Glutamatergic neuron (in vitro differentiated cells): Measurements from ENCODE around the gene ALDH1A1. TPM values are rescaled to one million over a fixed set of nuclear protein-coding genes. Genes with fewer than 3 reads are reported as not detected.

ENCODE experiments used
- DNase-seq: peaks from one replicate; pipeline ENCODE4 v3.0.0; 2022
- H3K27ac Mint-ChIP-seq: one replicate; pipeline ENCODE4 v1.8.0; 2020; ENCODE audit warnings: mild to moderate bottlenecking, mixed read lengths, inconsistent platforms; ENCODE audit not compliant: unreplicated experiment
- H3K27me3 Mint-ChIP-seq: one replicate; pipeline ENCODE4 v1.8.0; 2020; ENCODE audit warnings: mild to moderate bottlenecking, moderate library complexity, mixed read lengths, inconsistent platforms; ENCODE audit not compliant: unreplicated experiment
- H3K36me3 Mint-ChIP-seq: one replicate; pipeline ENCODE4 v1.8.0; 2020; ENCODE audit warnings: mild to moderate bottlenecking, mixed read lengths, inconsistent platforms; ENCODE audit not compliant: unreplicated experiment
- H3K4me1 Mint-ChIP-seq: one replicate; pipeline ENCODE4 v1.8.0; 2020; ENCODE audit warnings: mild to moderate bottlenecking, low read depth, mixed read lengths, inconsistent platforms; ENCODE audit not compliant: unreplicated experiment
- H3K4me3 Mint-ChIP-seq: one replicate; pipeline ENCODE4 v1.8.0; 2020; ENCODE audit warnings: mild to moderate bottlenecking, mixed read lengths, inconsistent platforms; ENCODE audit not compliant: unreplicated experiment
- H3K9me3 Mint-ChIP-seq: one replicate; pipeline ENCODE4 v1.8.0; 2020; ENCODE audit warnings: mild to moderate bottlenecking, moderate library complexity, mixed read lengths, inconsistent platforms; ENCODE audit not compliant: unreplicated experiment
- total RNA-seq: library from RNA; stranded (reverse); fragmentation: NEBNext Ultra II Directional; extraction: Animal tissue kit (Norgen Biotek cat#: 25700); gene quantifications from one replicate; pipeline ENCODE4 v1.2.1, GENCODE V29; 2021; ENCODE audit not compliant: unreplicated experiment
- TF ChIP-seq, protein P1 (sequence below): fragments of 200-600 bp; sonication (generic); IDR thresholded peaks from one replicate; pipeline ENCODE4 v1.5.0; 2021; ENCODE audit not compliant: partially characterized antibody, unreplicated experiment

The ALDH1A1 gene
- total RNA-seq, 1 donor from 2014 or later = not detected

DNA sequence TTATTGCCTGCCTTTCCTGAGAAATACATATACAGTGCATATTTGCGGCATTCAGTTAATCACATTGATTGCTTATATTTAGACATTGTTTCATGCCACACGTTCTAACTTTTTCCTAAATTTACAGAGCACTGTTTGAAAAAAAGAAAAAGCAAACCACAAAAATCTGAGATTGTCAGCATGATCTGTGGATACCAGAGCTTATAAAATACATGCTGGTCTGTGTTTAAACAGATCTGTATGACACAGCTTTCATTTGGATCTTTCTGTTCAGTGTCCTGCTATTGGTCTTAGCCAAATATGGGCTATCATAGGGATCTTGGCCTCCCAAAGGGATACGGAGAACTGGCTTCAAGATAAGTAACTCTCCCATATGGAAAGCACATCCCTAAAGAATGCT, 20.2 kb downstream of the ALDH1A1 start:
- no peak for DNase-seq
- no peak overlapping the region for H3K27ac Mint-ChIP-seq
- no peaks in the 10 kb centered on the region for H3K4me1 Mint-ChIP-seq
- TF ChIP-seq, protein P1, sequence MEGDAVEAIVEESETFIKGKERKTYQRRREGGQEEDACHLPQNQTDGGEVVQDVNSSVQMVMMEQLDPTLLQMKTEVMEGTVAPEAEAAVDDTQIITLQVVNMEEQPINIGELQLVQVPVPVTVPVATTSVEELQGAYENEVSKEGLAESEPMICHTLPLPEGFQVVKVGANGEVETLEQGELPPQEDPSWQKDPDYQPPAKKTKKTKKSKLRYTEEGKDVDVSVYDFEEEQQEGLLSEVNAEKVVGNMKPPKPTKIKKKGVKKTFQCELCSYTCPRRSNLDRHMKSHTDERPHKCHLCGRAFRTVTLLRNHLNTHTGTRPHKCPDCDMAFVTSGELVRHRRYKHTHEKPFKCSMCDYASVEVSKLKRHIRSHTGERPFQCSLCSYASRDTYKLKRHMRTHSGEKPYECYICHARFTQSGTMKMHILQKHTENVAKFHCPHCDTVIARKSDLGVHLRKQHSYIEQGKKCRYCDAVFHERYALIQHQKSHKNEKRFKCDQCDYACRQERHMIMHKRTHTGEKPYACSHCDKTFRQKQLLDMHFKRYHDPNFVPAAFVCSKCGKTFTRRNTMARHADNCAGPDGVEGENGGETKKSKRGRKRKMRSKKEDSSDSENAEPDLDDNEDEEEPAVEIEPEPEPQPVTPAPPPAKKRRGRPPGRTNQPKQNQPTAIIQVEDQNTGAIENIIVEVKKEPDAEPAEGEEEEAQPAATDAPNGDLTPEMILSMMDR = no peak
- no peaks in the 10 kb centered on the region for H3K36me3 Mint-ChIP-seq
- no peak overlapping the region for H3K4me3 Mint-ChIP-seq
- no peaks in the 10 kb centered on the region for H3K27me3 Mint-ChIP-seq
- H3K9me3 Mint-ChIP-seq = no peaks in the 10 kb centered on the region

DNA sequence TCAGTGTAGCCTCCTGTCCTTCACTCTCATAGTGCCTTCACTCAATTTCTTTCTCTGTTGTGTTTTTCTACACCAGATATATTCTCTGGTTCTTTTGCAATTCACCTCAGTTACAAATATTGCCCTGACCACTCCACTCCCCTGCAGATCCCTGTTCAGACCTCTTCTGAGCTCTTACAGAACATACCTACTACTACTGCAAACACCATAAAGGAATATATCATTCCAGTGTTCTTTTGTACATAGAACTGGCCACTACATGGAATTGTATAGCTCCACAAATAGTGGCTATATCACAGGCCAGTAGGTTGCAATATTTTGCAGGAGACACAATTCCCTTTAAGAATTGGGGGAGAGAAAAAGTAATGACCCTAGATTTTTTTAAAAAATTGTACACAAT, 21.0 kb downstream of the ALDH1A1 start:
- H3K9me3 Mint-ChIP-seq = no peaks in the 10 kb centered on the region
- no peak for DNase-seq
- H3K27me3 Mint-ChIP-seq = no peaks in the 10 kb centered on the region
- TF ChIP-seq, protein P1 = no peak
- H3K4me3 Mint-ChIP-seq = no peak overlapping the region
- no peaks in the 10 kb centered on the region for H3K36me3 Mint-ChIP-seq
- no peak overlapping the region for H3K27ac Mint-ChIP-seq
- no peaks in the 10 kb centered on the region for H3K4me1 Mint-ChIP-seq

DNA sequence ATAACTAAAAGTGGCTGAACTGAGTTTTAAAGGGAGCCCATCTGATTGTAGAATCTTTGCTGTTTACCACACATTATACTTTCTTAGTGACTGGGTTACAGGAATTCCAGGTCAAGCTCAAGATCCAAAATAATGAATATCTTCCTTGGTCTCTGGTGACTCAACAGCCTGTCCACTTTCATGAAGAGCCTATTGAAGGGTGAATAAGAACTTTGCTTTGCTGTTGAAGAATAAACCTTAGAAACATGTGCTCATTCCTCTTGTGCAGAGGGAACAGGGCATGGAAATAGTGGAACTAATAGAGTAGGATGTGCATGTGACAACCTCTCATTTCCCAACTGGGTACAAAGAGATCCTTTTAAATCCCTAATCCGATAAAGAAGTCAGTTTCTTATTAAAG, 21.4 kb downstream of the ALDH1A1 start:
- H3K27ac Mint-ChIP-seq = no peak overlapping the region

DNA sequence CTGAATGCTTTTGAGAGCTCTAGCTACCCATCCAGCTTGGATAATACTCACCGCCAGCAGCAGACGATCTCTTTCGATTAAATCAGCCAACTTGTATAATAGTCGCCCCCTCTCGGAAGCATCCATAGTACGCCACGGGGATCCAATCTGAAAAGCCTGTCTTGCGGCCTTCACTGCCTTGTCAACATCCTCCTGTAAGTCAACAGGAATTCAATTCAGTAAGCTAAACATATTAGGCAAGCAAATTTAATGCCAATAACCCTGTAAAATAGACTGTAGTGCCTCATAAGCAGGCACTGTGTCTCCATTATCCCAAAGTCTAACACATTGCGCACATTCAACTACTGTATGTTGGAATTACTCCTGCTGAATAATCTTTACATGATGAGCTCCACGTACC, 22.0 kb downstream of the ALDH1A1 start:
- Mint-ChIP-seq H3K4me1 (no peaks in the 10 kb centered on the region), H3K4me3 (no peak overlapping the region), H3K27ac (no peak overlapping the region), H3K36me3 (no peaks in the 10 kb centered on the region), H3K9me3 (no peaks in the 10 kb centered on the region), H3K27me3 (no peaks in the 10 kb centered on the region)
- DNase-seq = no peak
- TF ChIP-seq, protein P1 = no peak

More for the DNA sequence above, 21.4 kb downstream of the ALDH1A1 start:
- TF ChIP-seq, protein P1 = no peak
- Mint-ChIP-seq H3K36me3 (no peaks in the 10 kb centered on the region), H3K27me3 (no peaks in the 10 kb centered on the region), H3K4me1 (no peaks in the 10 kb centered on the region), H3K4me3 (no peak overlapping the region), H3K9me3 (no peaks in the 10 kb centered on the region)
- no peak for DNase-seq

DNA sequence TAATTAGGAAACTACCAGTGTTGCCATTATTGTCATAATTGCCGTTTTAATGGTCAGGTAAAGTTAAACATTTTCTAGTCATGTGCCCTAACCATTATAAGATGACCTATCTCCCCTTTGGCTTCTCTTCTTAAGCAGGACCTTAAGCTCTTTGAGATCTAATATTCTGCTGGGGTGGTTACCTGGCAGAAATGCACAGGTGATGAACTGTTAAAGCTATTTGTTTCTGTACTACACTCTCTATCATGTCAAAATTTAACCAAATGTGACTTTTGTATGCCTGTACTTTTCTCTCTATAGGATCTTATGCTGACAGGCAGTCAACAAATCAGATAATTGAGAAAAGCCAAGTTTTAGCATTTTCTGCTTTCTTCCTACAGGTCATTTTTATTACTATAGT, 23.3 kb downstream of the ALDH1A1 start:
- no peak overlapping the region for H3K4me3 Mint-ChIP-seq
- no peak for DNase-seq
- H3K36me3 Mint-ChIP-seq = no peaks in the 10 kb centered on the region
- TF ChIP-seq, protein P1 = no peak
- H3K4me1 Mint-ChIP-seq = no peaks in the 10 kb centered on the region
- no peak overlapping the region for H3K27ac Mint-ChIP-seq
- no peaks in the 10 kb centered on the region for H3K27me3 Mint-ChIP-seq
- no peaks in the 10 kb centered on the region for H3K9me3 Mint-ChIP-seq
